DOHH2 (cell line): Measurements from ENCODE around the gene ALG3.
"Not testable (repeated sequence)": the region's sequence is repeated elsewhere in the genome, so short reads cannot be mapped to it uniquely, and the experiment has no call there.

Experiments
- H3F3A ChIP-seq: fragments of 200-600 bp; sonication (generic), shearing (Covaris generic); 2 replicates; pipeline ENCODE4 v1.6.0; 2016; ENCODE audit warnings: antibody characterized with exemption, mild to moderate bottlenecking; ENCODE audit not compliant: control insufficient read depth, insufficient read depth
- H3K27ac ChIP-seq: fragments of 200-600 bp; sonication (generic); 2 replicates; pipeline ENCODE4 v1.5.1; 2014; ENCODE audit warnings: low read depth, mild to moderate bottlenecking, low read length, moderate library complexity
- H3K27me3 ChIP-seq: fragments of 200-600 bp; sonication (generic); 2 replicates; pipeline ENCODE4 v1.6.1; 2014; ENCODE audit warnings: mild to moderate bottlenecking, low read length, mixed read lengths; ENCODE audit not compliant: control insufficient read depth
- H3K36me3 ChIP-seq: fragments of 200-600 bp; sonication (generic); 2 replicates; pipeline ENCODE4 v1.6.1; 2014; ENCODE audit warnings: mild to moderate bottlenecking, low read length, moderate library complexity, mixed read lengths; ENCODE audit not compliant: control insufficient read depth
- H3K4me1 ChIP-seq: fragments of 200-600 bp; sonication (generic); 2 replicates; pipeline ENCODE4 v1.6.1; 2014; ENCODE audit warnings: mild to moderate bottlenecking, low read length, mixed read lengths; ENCODE audit not compliant: control insufficient read depth
- H3K4me2 ChIP-seq: fragments of 200-600 bp; sonication (generic); 2 replicates; pipeline ENCODE4 v1.6.0; 2014; ENCODE audit warnings: mild to moderate bottlenecking, low read length, moderate library complexity
- H3K4me3 ChIP-seq: fragments of 200-600 bp; sonication (generic); 2 replicates; pipeline ENCODE4 v1.5.1; 2014; ENCODE audit warnings: mild to moderate bottlenecking, low read length, mixed read lengths
- H3K79me2 ChIP-seq: fragments of 200-600 bp; sonication (generic); 2 replicates; pipeline ENCODE4 v1.6.1; 2014; ENCODE audit warnings: mild to moderate bottlenecking, low read length, mixed read lengths; ENCODE audit not compliant: control insufficient read depth
- H3K9me2 ChIP-seq: fragments of 200-600 bp; sonication (generic); replicated peaks from 2 replicates; pipeline ENCODE4 v1.6.1; 2014; ENCODE audit warnings: mild to moderate bottlenecking, low read length, mixed read lengths; ENCODE audit not compliant: control insufficient read depth
- H3K9me3 ChIP-seq: fragments of 200-600 bp; sonication (generic); 2 replicates; pipeline ENCODE4 v1.6.1; 2014; ENCODE audit warnings: antibody characterized with exemption, low read length, mixed read lengths; ENCODE audit not compliant: control insufficient read depth, insufficient read depth
- H4K20me1 ChIP-seq: fragments of 200-600 bp; sonication (generic); 2 replicates; pipeline ENCODE4 v1.6.0; 2014; ENCODE audit warnings: low read depth, mild to moderate bottlenecking, antibody characterized with exemption, low read length, moderate library complexity; ENCODE audit not compliant: control insufficient read depth, insufficient read depth
- EZH2phosphoT487 ChIP-seq: fragments of 200-600 bp; sonication (generic); IDR thresholded peaks from 2 replicates; pipeline ENCODE4 v1.6.1; 2017; ENCODE audit warnings: borderline replicate concordance, mild to moderate bottlenecking, antibody characterized with exemption, low read length, moderate library complexity, mixed read lengths
- TF ChIP-seq, protein P1 (sequence below): fragments of 200-600 bp; sonication (generic); IDR thresholded peaks from one replicate; pipeline ENCODE4 v1.5.1; 2014; ENCODE audit warnings: antibody characterized with exemption, mild to moderate bottlenecking, low read depth, low read length; ENCODE audit not compliant: poor library complexity, severe bottlenecking

Gene ALG3

DNA sequence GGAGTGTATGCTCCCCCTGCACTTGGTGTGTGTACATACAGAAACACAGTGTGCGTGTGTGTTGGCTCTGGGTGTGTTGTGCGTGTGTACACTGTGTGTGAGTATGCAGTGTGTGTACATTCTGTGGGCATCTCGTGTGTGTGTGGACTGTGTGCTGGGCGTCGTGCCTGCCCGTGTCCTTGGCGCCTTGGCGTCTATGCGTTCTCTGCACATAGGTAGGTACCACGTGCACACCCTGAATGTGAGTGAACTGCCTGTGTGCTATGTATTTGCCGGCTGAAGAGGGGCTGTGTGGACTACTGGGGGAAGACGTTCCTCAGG, 26.6 kb upstream of the ALG3 start:
- no peak overlapping the region for H3K4me3 ChIP-seq
- H3K9me2 ChIP-seq, result no peaks in the 10 kb centered on the region
- H4K20me1 ChIP-seq, result no peaks in the 10 kb centered on the region
- no peaks in the 10 kb centered on the region for H3K79me2 ChIP-seq
- no peaks in the 10 kb centered on the region for H3K4me1 ChIP-seq
- H3K27ac ChIP-seq, result no peak overlapping the region
- no peaks in the 10 kb centered on the region for H3K36me3 ChIP-seq
- no peaks in the 10 kb centered on the region for H3K9me3 ChIP-seq
- H3F3A ChIP-seq, result no peaks in the 10 kb centered on the region
- peaks cover 14% of the 10 kb centered on the region for H3K27me3 ChIP-seq
- H3K4me2 ChIP-seq, result no peak overlapping the region
- TF ChIP-seq, protein P1, sequence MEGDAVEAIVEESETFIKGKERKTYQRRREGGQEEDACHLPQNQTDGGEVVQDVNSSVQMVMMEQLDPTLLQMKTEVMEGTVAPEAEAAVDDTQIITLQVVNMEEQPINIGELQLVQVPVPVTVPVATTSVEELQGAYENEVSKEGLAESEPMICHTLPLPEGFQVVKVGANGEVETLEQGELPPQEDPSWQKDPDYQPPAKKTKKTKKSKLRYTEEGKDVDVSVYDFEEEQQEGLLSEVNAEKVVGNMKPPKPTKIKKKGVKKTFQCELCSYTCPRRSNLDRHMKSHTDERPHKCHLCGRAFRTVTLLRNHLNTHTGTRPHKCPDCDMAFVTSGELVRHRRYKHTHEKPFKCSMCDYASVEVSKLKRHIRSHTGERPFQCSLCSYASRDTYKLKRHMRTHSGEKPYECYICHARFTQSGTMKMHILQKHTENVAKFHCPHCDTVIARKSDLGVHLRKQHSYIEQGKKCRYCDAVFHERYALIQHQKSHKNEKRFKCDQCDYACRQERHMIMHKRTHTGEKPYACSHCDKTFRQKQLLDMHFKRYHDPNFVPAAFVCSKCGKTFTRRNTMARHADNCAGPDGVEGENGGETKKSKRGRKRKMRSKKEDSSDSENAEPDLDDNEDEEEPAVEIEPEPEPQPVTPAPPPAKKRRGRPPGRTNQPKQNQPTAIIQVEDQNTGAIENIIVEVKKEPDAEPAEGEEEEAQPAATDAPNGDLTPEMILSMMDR, result no peak
- no peak for TF ChIP-seq EZH2phosphoT487

DNA sequence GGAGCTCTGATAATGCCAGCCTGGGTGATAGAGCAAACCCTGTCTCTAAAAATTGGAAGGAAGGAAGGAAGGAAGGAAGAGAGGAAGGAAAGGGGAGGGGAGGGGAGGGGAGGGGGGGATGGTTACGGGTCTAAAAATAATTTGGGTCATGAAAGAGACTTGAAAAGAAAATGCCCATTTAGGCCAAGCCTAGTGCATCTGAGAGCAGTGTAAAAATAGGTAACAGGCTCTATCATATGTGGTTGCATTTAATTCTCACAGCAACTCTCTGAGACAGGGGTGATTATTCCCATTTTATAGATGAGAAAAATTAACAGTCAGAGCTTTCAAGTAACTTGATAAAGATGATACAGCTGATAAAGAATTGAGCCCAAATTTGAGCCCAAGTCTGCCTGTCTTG, 23.5 kb upstream of the ALG3 start:
- Histone ChIP-seq H3K36me3 (no peaks in the 10 kb centered on the region), H4K20me1 (no peaks in the 10 kb centered on the region), H3K27me3 (peaks cover 14% of the 10 kb centered on the region), H3K4me2 (no peak overlapping the region), H3K9me2 (no peaks in the 10 kb centered on the region), H3K79me2 (no peaks in the 10 kb centered on the region), H3K9me3 (peaks cover 2% of the 10 kb centered on the region; the same call in 1 of the 2 replicates), H3F3A (no peaks in the 10 kb centered on the region), H3K4me1 (no peaks in the 10 kb centered on the region), H3K4me3 (no peak overlapping the region), H3K27ac (no peak overlapping the region)
- no peak for TF ChIP-seq EZH2phosphoT487
- TF ChIP-seq, protein P1, result no peak

DNA sequence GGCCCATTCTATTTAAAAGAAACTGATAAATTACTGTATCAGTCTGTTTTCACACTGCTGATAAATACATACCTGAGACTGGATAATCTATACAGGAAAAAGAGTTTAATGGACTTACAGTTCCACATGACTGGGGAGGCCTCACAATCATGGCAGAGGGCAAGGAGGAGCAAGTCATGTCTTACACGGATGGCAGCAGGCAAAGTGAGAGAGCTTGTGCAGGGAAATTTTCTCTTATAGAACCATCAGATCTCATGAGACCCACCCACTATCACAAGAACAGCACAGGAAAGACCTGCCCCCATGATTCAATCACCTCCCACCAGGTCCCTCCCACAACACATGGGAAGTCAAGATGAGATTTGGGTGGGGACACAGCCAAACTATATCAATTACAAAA, 18.5 kb upstream of the ALG3 start:
- not testable (repeated sequence) for H3K4me2 ChIP-seq, H3K79me2 ChIP-seq, H3F3A ChIP-seq, H3K9me2 ChIP-seq, H3K27me3 ChIP-seq, H4K20me1 ChIP-seq, H3K4me1 ChIP-seq, H3K36me3 ChIP-seq, H3K27ac ChIP-seq, H3K9me3 ChIP-seq, H3K4me3 ChIP-seq

DNA sequence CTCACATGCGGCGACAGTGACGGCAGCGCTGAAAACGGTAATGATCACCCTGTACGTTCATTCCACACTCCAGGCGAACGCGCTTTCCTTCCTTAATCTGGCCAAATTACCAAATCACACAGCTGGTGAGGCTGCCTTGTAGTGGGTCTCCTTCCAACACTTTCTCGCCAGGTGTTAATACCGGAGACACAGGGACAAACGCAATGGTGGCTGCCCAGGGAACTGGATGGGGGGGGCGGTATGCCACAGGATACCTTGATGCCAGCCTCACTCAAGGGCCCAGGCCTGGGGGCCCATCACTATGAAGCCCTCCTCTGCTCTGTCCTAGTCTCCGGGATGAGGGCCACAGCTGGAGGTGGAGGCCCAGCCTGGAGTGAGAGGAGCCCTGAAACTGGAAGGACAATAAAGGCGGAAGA, 14.0 kb upstream of the ALG3 start:
- no peaks in the 10 kb centered on the region for H3K36me3 ChIP-seq
- H3K4me1 ChIP-seq, result peaks cover 14% of the 10 kb centered on the region; the same call in 1 of the 2 replicates
- no peak overlapping the region for H3K4me2 ChIP-seq
- no peak overlapping the region for H3K4me3 ChIP-seq
- TF ChIP-seq, protein P1, result no peak
- no peak for TF ChIP-seq EZH2phosphoT487
- no peaks in the 10 kb centered on the region for H4K20me1 ChIP-seq
- H3K27me3 ChIP-seq, result peaks cover 28% of the 10 kb centered on the region
- H3K79me2 ChIP-seq, result no peaks in the 10 kb centered on the region
- H3K9me3 ChIP-seq, result peaks cover 5% of the 10 kb centered on the region; the same call in 1 of the 2 replicates
- no peak overlapping the region for H3K27ac ChIP-seq
- no peaks in the 10 kb centered on the region; the same call in 1 of the 2 replicates for H3F3A ChIP-seq
- no peaks in the 10 kb centered on the region for H3K9me2 ChIP-seq
